Right lobe of liver (tissue), 4 donors: ENCODE results near the gene ANTXRL.

Source experiments
- CTCF ChIP-seq, 4 donors: fragments of 200-600 bp in 3 of 4; fragments of 450-650 bp in 1 of 4; IDR thresholded peaks; one replicate each; pipeline versions ENCODE4 v1.5.1 to v1.8.0; 2016 to 2022; ENCODE audit warnings: antibody characterized with exemption in 4 of 4, mild to moderate bottlenecking in 2 of 4
- POLR2A ChIP-seq: fragments of 450-650 bp; IDR thresholded peaks from one replicate; pipeline ENCODE4 v1.6.1; 2017; ENCODE audit warnings: antibody characterized with exemption, mild to moderate bottlenecking
- donor health status: DM: no; HTN: no; CAD: no.
- donor health status: DM: no; HTN: no; CAD: no.
- donor health status: DM: no; HTN: yes; CAD: no.

DNA sequence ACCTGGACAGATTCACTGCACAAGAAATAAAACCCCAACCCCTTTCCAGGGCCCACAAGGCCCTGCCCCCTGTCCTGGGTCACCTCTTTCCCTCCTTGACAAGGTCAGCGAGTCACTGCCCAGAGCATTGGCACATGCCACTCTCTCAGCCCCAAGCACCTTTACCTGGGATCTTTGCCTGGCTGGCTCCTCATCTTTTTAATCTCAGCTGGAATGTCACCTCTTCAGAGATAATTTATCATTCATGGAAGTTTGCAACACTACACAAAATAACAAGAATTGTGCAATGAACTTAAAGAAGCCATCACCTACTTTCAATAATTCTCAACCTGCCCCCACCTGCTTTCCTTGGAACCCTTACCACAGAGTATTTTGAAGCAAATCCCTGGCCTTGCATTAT, 19.2 kb downstream of the ANTXRL start:
- TF ChIP-seq CTCF (IDR thresholded peaks at IDR 0.05): no peak
- no peak for TF ChIP-seq POLR2A
